Loucy (cell line): ENCODE measurements around the gene RNF40.
"Not testable (repeated sequence)": the region's sequence is repeated elsewhere in the genome, so short reads cannot be mapped to it uniquely, and the experiment has no call there.

Experiments used
- H2AFZ ChIP-seq: fragments of 200-600 bp; sonication (generic); 2 replicates; pipeline ENCODE4 v1.6.0; 2016; ENCODE audit warnings: antibody characterized with exemption, mild to moderate bottlenecking, low read length, moderate library complexity
- H3F3A ChIP-seq: fragments of 200-600 bp; 2 replicates; pipeline ENCODE4 v1.6.0; 2016; ENCODE audit warnings: antibody characterized with exemption, low read depth, mild to moderate bottlenecking
- H3K27me3 ChIP-seq: fragments of 200-600 bp; sonication (generic); 2 replicates; pipeline ENCODE4 v1.6.1; 2014; ENCODE audit warnings: low read length, mild to moderate bottlenecking; ENCODE audit not compliant: insufficient read depth, poor library complexity, severe bottlenecking
- H3K36me3 ChIP-seq: fragments of 200-600 bp; sonication (generic); 2 replicates; pipeline ENCODE4 v1.6.1; 2016; ENCODE audit warnings: low read length; ENCODE audit not compliant: insufficient read depth
- H3K4me1 ChIP-seq: fragments of 200-600 bp; sonication (generic); 2 replicates; pipeline ENCODE4 v1.5.1; 2014; ENCODE audit warnings: low read length, mild to moderate bottlenecking; ENCODE audit not compliant: insufficient read depth, poor library complexity, severe bottlenecking
- H3K4me2 ChIP-seq: fragments of 200-600 bp; sonication (generic); 2 replicates; pipeline ENCODE4 v1.6.0; 2014; ENCODE audit warnings: antibody characterized with exemption, low read length, low read depth, mild to moderate bottlenecking; ENCODE audit not compliant: poor library complexity, severe bottlenecking
- H3K4me3 ChIP-seq: fragments of 200-600 bp; sonication (generic); 2 replicates; pipeline ENCODE4 v1.5.1; 2014; ENCODE audit warnings: low read length, mild to moderate bottlenecking, mixed read lengths; ENCODE audit not compliant: poor library complexity, severe bottlenecking
- H3K79me2 ChIP-seq: fragments of 200-600 bp; sonication (generic); 2 replicates; pipeline ENCODE4 v1.6.1; 2014; ENCODE audit warnings: low read length; ENCODE audit not compliant: insufficient read depth
- H3K9ac ChIP-seq: fragments of 200-600 bp; sonication (generic); 2 replicates; pipeline ENCODE4 v1.6.0; 2014; ENCODE audit warnings: mild to moderate bottlenecking, low read depth, low read length, moderate library complexity; ENCODE audit not compliant: poor library complexity, severe bottlenecking
- H3K9me2 ChIP-seq: fragments of 200-600 bp; sonication (generic); replicated peaks from 2 replicates; pipeline ENCODE4 v1.6.1; 2016; ENCODE audit warnings: low read depth, low read length, mixed read lengths
- H3K9me3 ChIP-seq: fragments of 200-600 bp; sonication (generic); 2 replicates; pipeline ENCODE4 v1.6.1; 2014; ENCODE audit warnings: mild to moderate bottlenecking, antibody characterized with exemption, low read length, low read depth; ENCODE audit not compliant: insufficient read depth
- H4K20me1 ChIP-seq: fragments of 200-600 bp; sonication (generic); 2 replicates; pipeline ENCODE4 v1.6.0; 2014; ENCODE audit warnings: antibody characterized with exemption, low read length, mild to moderate bottlenecking; ENCODE audit not compliant: insufficient read depth, poor library complexity, severe bottlenecking
- CTCF ChIP-seq: fragments of 200-600 bp; sonication (generic); conservative IDR thresholded peaks from 2 replicates; pipeline ENCODE4 v1.5.1; 2014; ENCODE audit warnings: mild to moderate bottlenecking, antibody characterized with exemption, low read length
- EZH2phosphoT487 ChIP-seq: fragments of 200-600 bp; IDR thresholded peaks from 2 replicates; pipeline ENCODE4 v1.6.1; 2018; ENCODE audit warnings: antibody characterized with exemption, mild to moderate bottlenecking, moderate library complexity, borderline replicate concordance

Gene RNF40

GRCh38 chr16:30805370-30806169 is 43.4 kb downstream of the RNF40 start:
- Histone ChIP-seq H3K4me1 (peaks cover 15% of the 10 kb centered on the region), H4K20me1 (no peaks in the 10 kb centered on the region), H3K9me3 (no peaks in the 10 kb centered on the region), H3F3A (no peaks in the 10 kb centered on the region), H3K9ac (peak overlapping the region; percentile 94), H3K36me3 (no peaks in the 10 kb centered on the region), H3K9me2 (no peaks in the 10 kb centered on the region), H3K79me2 (no peaks in the 10 kb centered on the region), H3K4me3 (peak overlapping the region; percentile 87), H2AFZ (peak overlapping the region; percentile 92), H3K27me3 (no peaks in the 10 kb centered on the region), H3K4me2 (peak overlapping the region; percentile 86)
- TF ChIP-seq EZH2phosphoT487 (no peak), CTCF (no peak)

GRCh38 chr16:30808146-30808545 is 46.0 kb downstream of the RNF40 start:
- Histone ChIP-seq H3K4me3 (no peak overlapping the region), H3K4me2 (no peak overlapping the region), H3K79me2 (no peaks in the 10 kb centered on the region), H3K9me2 (no peaks in the 10 kb centered on the region), H3K9me3 (no peaks in the 10 kb centered on the region), H3K4me1 (peaks cover 15% of the 10 kb centered on the region), H2AFZ (no peak overlapping the region), H3K27me3 (no peaks in the 10 kb centered on the region), H3K36me3 (no peaks in the 10 kb centered on the region), H4K20me1 (no peaks in the 10 kb centered on the region), H3K9ac (no peak overlapping the region), H3F3A (no peaks in the 10 kb centered on the region)
- no peak for TF ChIP-seq CTCF
- TF ChIP-seq EZH2phosphoT487 = no peak

DNA sequence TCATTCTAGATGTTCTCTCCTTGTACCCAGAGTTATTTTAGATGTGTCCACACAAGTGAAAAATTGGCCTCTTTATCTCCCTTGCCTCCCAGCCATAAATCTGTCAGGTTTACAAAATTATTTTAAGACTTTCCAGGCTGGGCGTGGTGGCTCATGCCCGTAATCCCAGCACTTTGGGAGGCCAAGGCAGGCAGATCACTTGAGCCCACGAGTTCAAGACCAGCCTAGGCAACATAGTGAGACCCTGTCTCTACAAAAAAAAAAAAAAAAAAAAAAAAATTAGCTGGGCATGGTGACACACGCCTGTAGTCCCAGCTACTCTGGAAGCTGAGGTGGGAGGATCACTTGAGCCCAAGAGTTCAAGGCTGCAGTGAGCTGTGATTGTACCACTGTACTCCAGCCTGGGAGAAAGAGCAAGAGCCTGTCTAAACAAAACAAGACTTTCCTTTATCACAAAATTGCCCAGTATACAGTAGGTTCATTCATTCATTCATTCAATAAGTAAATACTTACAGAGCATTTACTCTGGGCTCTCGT is 46.8 kb downstream of the RNF40 start:
- peaks cover 18% of the 10 kb centered on the region for H3K4me1 ChIP-seq
- not testable (repeated sequence) for H3K79me2 ChIP-seq, H3K4me3 ChIP-seq, H3K36me3 ChIP-seq, H3K27me3 ChIP-seq, H3K9ac ChIP-seq, H3K9me3 ChIP-seq, H3F3A ChIP-seq, H4K20me1 ChIP-seq, H3K4me2 ChIP-seq, H2AFZ ChIP-seq, H3K9me2 ChIP-seq

DNA sequence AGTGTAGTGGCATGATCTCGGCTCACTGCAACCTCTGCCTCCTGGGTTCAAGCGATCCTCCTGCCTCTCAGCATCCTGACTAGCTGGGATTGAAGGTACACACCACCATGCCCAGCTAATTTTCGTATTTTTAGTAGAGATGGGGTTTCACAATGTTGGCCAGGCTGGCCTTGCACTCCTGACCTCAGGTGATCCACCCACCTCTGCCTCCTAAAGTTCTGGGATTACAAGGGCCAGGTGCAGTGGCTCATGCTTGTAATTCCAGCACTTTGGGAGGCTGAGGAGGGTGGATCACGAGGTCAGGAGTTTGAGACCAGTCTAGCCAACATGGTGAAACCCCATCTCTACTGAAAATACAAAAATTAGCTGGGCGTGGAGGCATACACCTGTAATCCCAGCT is 47.6 kb downstream of the RNF40 start:
- not testable (repeated sequence) for H4K20me1 ChIP-seq, H3K27me3 ChIP-seq, H3F3A ChIP-seq, H3K9ac ChIP-seq, H3K79me2 ChIP-seq, H3K9me2 ChIP-seq, H3K9me3 ChIP-seq, H3K4me2 ChIP-seq, H2AFZ ChIP-seq, H3K36me3 ChIP-seq, H3K4me3 ChIP-seq
- H3K4me1 ChIP-seq = peaks cover 20% of the 10 kb centered on the region
